ENCODE data around the gene OR2V1.
A peak's percentile ranks its signal among the peaks of the same experiment; 100 is the strongest.
"Not testable (repeated sequence)": the region's sequence is repeated elsewhere in the genome, so short reads cannot be mapped to it uniquely, and the experiment has no call there.

The OR2V1 gene

GRCh38 chr5:181130081-181130480 is 888 bp downstream of the OR2V1 start:
- peaks cover 77 to 93% of the 10 kb centered on the region in 2 donors for H3K27me3 Mint-ChIP-seq
- H3K27ac Mint-ChIP-seq; H3K36me3 Mint-ChIP-seq (ENCODE audit: insufficient read depth); DNase-seq; H3K4me1 Mint-ChIP-seq (ENCODE audit: low read depth in 2 of 2); ATAC-seq (replicated peaks); H3K9me3 Mint-ChIP-seq; H3K4me3 Mint-ChIP-seq: not testable (repeated sequence)

- DNase-seq (no peak), ATAC-seq (replicated peaks) (no peak)
- H3K36me3 Mint-ChIP-seq (ENCODE audit: insufficient read depth), result no peaks in the 10 kb centered on the region
- H3K9me3 Mint-ChIP-seq, result no peaks in the 10 kb centered on the region
- H3K27ac Mint-ChIP-seq, result no peak overlapping the region
- H3K27me3 Mint-ChIP-seq, result peaks cover 79 to 94% of the 10 kb centered on the region in 2 donors
- no peaks in the 10 kb centered on the region for H3K4me1 Mint-ChIP-seq (ENCODE audit: low read depth in 2 of 2)
- no peak overlapping the region for H3K4me3 Mint-ChIP-seq
Measured at GRCh38 chr5:181129601-181130000, 1.4 kb downstream of the OR2V1 start.

- Mint-ChIP-seq H3K4me1 (ENCODE audit: low read depth in 2 of 2) (no peaks in the 10 kb centered on the region), H3K4me3 (no peak overlapping the region), H3K27me3 (peaks cover 81 to 93% of the 10 kb centered on the region in 2 donors), H3K36me3 (ENCODE audit: insufficient read depth) (no peaks in the 10 kb centered on the region), H3K9me3 (no peaks in the 10 kb centered on the region), H3K27ac (no peak overlapping the region)
- DNase-seq (no peak), ATAC-seq (replicated peaks) (no peak)
Measured at GRCh38 chr5:181127907-181128626, 2.9 kb downstream of the OR2V1 start.

GRCh38 chr5:181127456-181127855 is 3.5 kb downstream of the OR2V1 start:
- H3K27me3 Mint-ChIP-seq, result peaks cover 82 to 93% of the 10 kb centered on the region in 2 donors
- ATAC-seq (replicated peaks) (no peak), DNase-seq (no peak)

GRCh38 chr5:181126841-181127240 is 4.1 kb downstream of the OR2V1 start:
- Mint-ChIP-seq H3K9me3 (no peaks in the 10 kb centered on the region), H3K4me3 (no peak overlapping the region), H3K4me1 (ENCODE audit: low read depth in 2 of 2) (no peaks in the 10 kb centered on the region), H3K36me3 (ENCODE audit: insufficient read depth) (no peaks in the 10 kb centered on the region), H3K27ac (no peak overlapping the region), H3K27me3 (peaks cover 83 to 93% of the 10 kb centered on the region in 2 donors)
- DNase-seq (no peak), ATAC-seq (replicated peaks) (no peak)

More at GRCh38 chr5:181127456-181127855, 3.5 kb downstream of the OR2V1 start:
- H3K4me3 Mint-ChIP-seq, result no peak overlapping the region
- no peaks in the 10 kb centered on the region for H3K4me1 Mint-ChIP-seq (ENCODE audit: low read depth in 2 of 2)
- H3K9me3 Mint-ChIP-seq, result no peaks in the 10 kb centered on the region
- H3K36me3 Mint-ChIP-seq (ENCODE audit: insufficient read depth), result no peaks in the 10 kb centered on the region
- no peak overlapping the region for H3K27ac Mint-ChIP-seq

- Mint-ChIP-seq H3K27ac (peak overlapping the region in 1 of 2 donors; percentile 2), H3K36me3 (ENCODE audit: insufficient read depth) (no peaks in the 10 kb centered on the region), H3K27me3 (peaks cover 83 to 96% of the 10 kb centered on the region in 2 donors)
Measured at GRCh38 chr5:181124526-181124925, 6.4 kb downstream of the OR2V1 start.

GRCh38 chr5:181121675-181122561 is 9.1 kb downstream of the OR2V1 start:
- no peak for DNase-seq
- no peak for ATAC-seq (replicated peaks)
- peaks cover 81 to 96% of the 10 kb centered on the region in 2 donors for H3K27me3 Mint-ChIP-seq
- H3K4me3 Mint-ChIP-seq, result no peak overlapping the region
- H3K9me3 Mint-ChIP-seq, result no peaks in the 10 kb centered on the region
- H3K27ac Mint-ChIP-seq, result no peak overlapping the region
- no peaks in the 10 kb centered on the region for H3K36me3 Mint-ChIP-seq (ENCODE audit: insufficient read depth)
- no peaks in the 10 kb centered on the region for H3K4me1 Mint-ChIP-seq (ENCODE audit: low read depth in 2 of 2)

More at GRCh38 chr5:181124526-181124925, 6.4 kb downstream of the OR2V1 start:
- no peaks in the 10 kb centered on the region for H3K9me3 Mint-ChIP-seq
- H3K4me1 Mint-ChIP-seq (ENCODE audit: low read depth in 2 of 2), result no peaks in the 10 kb centered on the region
- DNase-seq (no peak), ATAC-seq (replicated peaks) (no peak)
- H3K4me3 Mint-ChIP-seq, result no peak overlapping the region

GRCh38 chr5:181120761-181121160 is 10.2 kb downstream of the OR2V1 start:
- Mint-ChIP-seq H3K4me3 (no peak overlapping the region), H3K9me3 (no peaks in the 10 kb centered on the region), H3K4me1 (ENCODE audit: low read depth in 2 of 2) (no peaks in the 10 kb centered on the region), H3K27me3 (peaks cover 84 to 95% of the 10 kb centered on the region in 2 donors), H3K27ac (no peak overlapping the region), H3K36me3 (ENCODE audit: insufficient read depth) (no peaks in the 10 kb centered on the region)
- DNase-seq (no peak), ATAC-seq (replicated peaks) (no peak)

- Mint-ChIP-seq H3K27me3 (peaks cover 85 to 95% of the 10 kb centered on the region in 2 donors), H3K4me1 (ENCODE audit: low read depth in 2 of 2) (peaks cover 0 to 2% of the 10 kb centered on the region in 2 donors), H3K27ac (no peak overlapping the region), H3K36me3 (ENCODE audit: insufficient read depth) (no peaks in the 10 kb centered on the region), H3K4me3 (no peak overlapping the region), H3K9me3 (no peaks in the 10 kb centered on the region)
- ATAC-seq (replicated peaks) (no peak), DNase-seq (no peak)
Measured at GRCh38 chr5:181120306-181120705, 10.7 kb downstream of the OR2V1 start.

GRCh38 chr5:181119105-181119504 is 11.9 kb downstream of the OR2V1 start:
- H3K27me3 Mint-ChIP-seq, result peaks cover 85 to 95% of the 10 kb centered on the region in 2 donors
- H3K27ac Mint-ChIP-seq, result no peak overlapping the region
- ATAC-seq (replicated peaks) (no peak), DNase-seq (no peak)
- peaks cover 0 to 10% of the 10 kb centered on the region in 2 donors for H3K4me1 Mint-ChIP-seq (ENCODE audit: low read depth in 2 of 2)
- no peaks in the 10 kb centered on the region for H3K9me3 Mint-ChIP-seq
- no peaks in the 10 kb centered on the region for H3K36me3 Mint-ChIP-seq (ENCODE audit: insufficient read depth)
- no peak overlapping the region for H3K4me3 Mint-ChIP-seq

GRCh38 chr5:181118369-181118768 is 12.6 kb downstream of the OR2V1 start:
- peaks cover 85 to 96% of the 10 kb centered on the region in 2 donors for H3K27me3 Mint-ChIP-seq
- H3K27ac Mint-ChIP-seq, result no peak overlapping the region
- no peaks in the 10 kb centered on the region for H3K9me3 Mint-ChIP-seq
- H3K4me1 Mint-ChIP-seq (ENCODE audit: low read depth in 2 of 2), result peaks cover 0 to 10% of the 10 kb centered on the region in 2 donors
- DNase-seq (no peak), ATAC-seq (replicated peaks) (no peak)
- no peak overlapping the region for H3K4me3 Mint-ChIP-seq
- H3K36me3 Mint-ChIP-seq (ENCODE audit: insufficient read depth), result no peaks in the 10 kb centered on the region

GRCh38 chr5:181114844-181115778 is 15.9 kb downstream of the OR2V1 start:
- DNase-seq (no peak), ATAC-seq (replicated peaks) (no peak)
- Mint-ChIP-seq H3K27me3 (peaks cover 81 to 91% of the 10 kb centered on the region in 2 donors), H3K4me3 (no peak overlapping the region), H3K9me3 (no peaks in the 10 kb centered on the region), H3K27ac (no peak overlapping the region), H3K36me3 (ENCODE audit: insufficient read depth) (no peaks in the 10 kb centered on the region), H3K4me1 (ENCODE audit: low read depth in 2 of 2) (peaks cover 0 to 10% of the 10 kb centered on the region in 2 donors)

- H3K4me3 Mint-ChIP-seq, result no peak overlapping the region
- no peaks in the 10 kb centered on the region for H3K9me3 Mint-ChIP-seq
- ATAC-seq (replicated peaks) (no peak), DNase-seq (no peak)
- H3K4me1 Mint-ChIP-seq (ENCODE audit: low read depth in 2 of 2), result peaks cover 0 to 10% of the 10 kb centered on the region in 2 donors
- no peak overlapping the region for H3K27ac Mint-ChIP-seq
- no peaks in the 10 kb centered on the region for H3K36me3 Mint-ChIP-seq (ENCODE audit: insufficient read depth)
- H3K27me3 Mint-ChIP-seq, result peaks cover 88 to 91% of the 10 kb centered on the region in 2 donors
Measured at GRCh38 chr5:181114284-181114843, 16.6 kb downstream of the OR2V1 start.
